ENCODE results near the gene NUBPL.
"Not testable (repeated sequence)": the region's sequence is repeated elsewhere in the genome, so short reads cannot be mapped to it uniquely, and the experiment has no call there.

Gene NUBPL

GRCh38 chr14:31677630-31678029 lies 116.4 kb downstream of the NUBPL start:
- no peak for DNase-seq

- no peak for DNase-seq
Measured at GRCh38 chr14:31678421-31679249, 117.4 kb downstream of the NUBPL start.

- DNase-seq = no peak
Measured at GRCh38 chr14:31682768-31683167, 121.6 kb downstream of the NUBPL start.

GRCh38 chr14:31687726-31688125 lies 126.5 kb downstream of the NUBPL start:
- no peak for DNase-seq

- no peak for DNase-seq
Measured at GRCh38 chr14:31690056-31690455, 128.9 kb downstream of the NUBPL start.

GRCh38 chr14:31692376-31692781 lies 131.2 kb downstream of the NUBPL start:
- no peak for DNase-seq

- DNase-seq = no peak
Measured at GRCh38 chr14:31696378-31696777, 135.2 kb downstream of the NUBPL start.

- no peak for DNase-seq
Measured at GRCh38 chr14:31699809-31700208, 138.6 kb downstream of the NUBPL start.

GRCh38 chr14:31700282-31701074 lies 139.3 kb downstream of the NUBPL start:
- no peak for DNase-seq

GRCh38 chr14:31702130-31702529 lies 140.9 kb downstream of the NUBPL start:
- DNase-seq = no peak

GRCh38 chr14:31703056-31703455 lies 141.9 kb downstream of the NUBPL start:
- no peak for DNase-seq

- no peak for DNase-seq
Measured at GRCh38 chr14:31705731-31706130, 144.5 kb downstream of the NUBPL start.

- DNase-seq = not testable (repeated sequence)
Measured at GRCh38 chr14:31708661-31709060, 147.5 kb downstream of the NUBPL start.

GRCh38 chr14:31712244-31713127 lies 151.3 kb downstream of the NUBPL start:
- no peak for DNase-seq

- no peak for DNase-seq
Measured at GRCh38 chr14:31716208-31716607, 155.0 kb downstream of the NUBPL start.

- no peak for DNase-seq
Measured at GRCh38 chr14:31717294-31718085, 156.3 kb downstream of the NUBPL start.

- no peak for DNase-seq
Measured at GRCh38 chr14:31718585-31718984, 157.4 kb downstream of the NUBPL start.

GRCh38 chr14:31718985-31719384 lies 157.8 kb downstream of the NUBPL start:
- DNase-seq = no peak

GRCh38 chr14:31726337-31726736 lies 165.1 kb downstream of the NUBPL start:
- DNase-seq = no peak

GRCh38 chr14:31727797-31728196 lies 166.6 kb downstream of the NUBPL start:
- DNase-seq = no peak

- no peak for DNase-seq
Measured at GRCh38 chr14:31740688-31741087, 179.5 kb downstream of the NUBPL start.

- no peak for DNase-seq
Measured at GRCh38 chr14:31745741-31746140, 184.5 kb downstream of the NUBPL start.

Measured in activated CD8-positive, alpha-beta memory T cell treated with anti-CD3 and anti-CD28 coated beads, Interleukin-2, amount 50 U/mL, for 48 hours (primary cell).